Measurements from ENCODE around the gene SRSF3.

The SRSF3 gene

DNA sequence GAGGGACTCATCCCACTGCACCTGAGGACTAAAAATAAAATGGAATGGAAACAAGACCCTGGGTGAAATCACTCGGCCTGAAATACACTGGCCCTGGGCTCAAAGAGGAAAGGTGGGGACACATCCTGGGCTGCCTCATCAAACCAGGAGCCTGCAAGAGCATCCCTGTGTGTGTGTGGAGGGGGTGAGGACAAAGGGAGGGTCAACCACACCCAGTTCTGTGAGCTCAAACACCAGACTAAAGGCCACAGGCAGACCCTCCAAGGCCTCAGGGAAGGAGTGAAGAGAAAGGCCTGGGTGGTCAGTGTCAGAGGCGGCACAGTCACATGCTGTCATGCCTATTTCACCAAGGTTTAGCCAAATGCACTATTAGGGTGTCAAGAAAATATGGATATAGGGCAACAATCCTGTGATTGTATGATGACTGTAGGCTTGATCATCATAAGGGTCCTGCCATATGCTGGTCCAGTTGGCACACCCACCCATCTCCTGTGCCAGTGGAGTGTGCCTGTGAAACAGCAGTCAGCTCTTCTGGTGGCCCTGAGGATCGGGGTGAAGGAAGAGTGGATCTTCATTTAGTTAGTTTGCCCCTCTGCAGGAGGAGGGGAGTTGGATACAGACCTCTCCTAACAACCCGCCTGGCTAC is 28.9 kb downstream of the SRSF3 start:
- no peak for DNase-seq (ENCODE audit: low read depth in 2 of 2)

DNA sequence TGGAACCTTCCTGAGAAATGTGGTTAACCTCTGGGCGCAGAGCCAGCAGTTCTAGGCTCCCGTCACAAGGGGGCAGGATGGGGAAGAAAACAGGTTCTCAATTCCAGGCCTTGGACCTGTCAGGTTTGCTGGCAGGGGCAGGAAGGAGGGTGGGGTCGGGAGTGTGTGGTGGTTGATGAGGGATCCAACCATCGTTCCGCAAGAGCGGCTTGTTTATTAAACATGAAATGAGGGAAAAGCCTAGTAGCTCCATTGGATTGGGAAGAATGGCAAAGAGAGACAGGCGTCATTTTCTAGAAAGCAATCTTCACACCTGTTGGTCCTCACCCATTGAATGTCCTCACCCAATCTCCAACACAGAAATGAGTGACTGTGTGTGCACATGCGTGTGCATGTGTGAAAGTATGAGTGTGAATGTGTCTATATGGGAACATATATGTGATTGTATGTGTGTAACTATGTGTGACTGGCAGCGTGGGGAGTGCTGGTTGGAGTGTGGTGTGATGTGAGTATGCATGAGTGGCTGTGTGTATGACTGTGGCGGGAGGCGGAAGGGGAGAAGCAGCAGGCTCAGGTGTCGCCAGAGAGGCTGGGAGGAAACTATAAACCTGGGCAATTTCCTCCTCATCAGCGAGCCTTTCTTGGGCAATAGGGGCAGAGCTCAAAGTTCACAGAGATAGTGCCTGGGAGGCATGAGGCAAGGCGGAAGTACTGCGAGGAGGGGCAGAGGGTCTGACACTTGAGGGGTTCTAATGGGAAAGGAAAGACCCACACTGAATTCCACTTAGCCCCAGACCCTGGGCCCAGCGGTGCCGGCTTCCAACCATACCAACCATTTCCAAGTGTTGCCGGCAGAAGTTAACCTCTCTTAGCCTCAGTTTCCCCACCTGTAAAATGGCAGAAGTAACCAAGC is 29.6 kb downstream of the SRSF3 start:
- peak; percentile 51 to 65 for DNase-seq (ENCODE audit: low read depth in 2 of 2)

GRCh38 chr6:36624461-36625157 is 30.4 kb downstream of the SRSF3 start:
- DNase-seq (ENCODE audit: low read depth in 2 of 2) = no peak

DNA sequence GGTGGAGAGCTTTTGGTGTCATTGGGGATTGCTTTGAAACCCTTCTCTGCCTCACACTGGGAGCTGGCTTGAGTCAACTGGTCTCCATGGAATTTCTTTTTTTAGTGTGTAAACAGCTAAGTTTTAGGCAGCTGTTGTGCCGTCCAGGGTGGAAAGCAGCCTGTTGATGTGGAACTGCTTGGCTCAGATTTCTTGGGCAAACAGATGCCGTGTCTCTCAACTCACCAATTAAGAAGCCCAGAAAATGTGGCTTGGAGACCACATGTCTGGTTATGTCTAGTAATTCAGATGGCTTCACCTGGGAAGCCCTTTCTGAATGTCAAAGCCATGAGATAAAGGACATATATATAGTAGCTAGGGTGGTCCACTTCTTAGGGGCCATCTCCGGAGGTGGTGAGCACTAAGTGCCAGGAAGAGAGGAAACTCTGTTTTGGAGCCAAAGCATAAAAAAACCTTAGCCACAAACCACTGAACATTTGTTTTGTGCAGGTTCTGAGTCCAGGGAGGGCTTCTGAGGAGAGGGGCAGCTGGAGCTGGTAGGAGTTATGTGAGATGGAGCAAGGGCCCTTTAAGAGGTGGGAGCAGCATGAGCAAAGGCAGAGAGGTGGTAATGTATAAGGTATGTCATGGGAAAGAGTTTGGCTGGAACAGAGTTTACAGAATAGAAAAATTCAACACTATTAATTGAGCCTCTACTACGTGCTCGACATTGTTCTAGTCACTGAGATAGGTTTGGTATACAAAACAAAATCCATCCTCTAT is 31.2 kb downstream of the SRSF3 start:
- no peak for DNase-seq (ENCODE audit: low read depth in 2 of 2)

GRCh38 chr6:36626636-36627035 is 32.5 kb downstream of the SRSF3 start:
- no peak for DNase-seq (ENCODE audit: low read depth in 2 of 2)

DNA sequence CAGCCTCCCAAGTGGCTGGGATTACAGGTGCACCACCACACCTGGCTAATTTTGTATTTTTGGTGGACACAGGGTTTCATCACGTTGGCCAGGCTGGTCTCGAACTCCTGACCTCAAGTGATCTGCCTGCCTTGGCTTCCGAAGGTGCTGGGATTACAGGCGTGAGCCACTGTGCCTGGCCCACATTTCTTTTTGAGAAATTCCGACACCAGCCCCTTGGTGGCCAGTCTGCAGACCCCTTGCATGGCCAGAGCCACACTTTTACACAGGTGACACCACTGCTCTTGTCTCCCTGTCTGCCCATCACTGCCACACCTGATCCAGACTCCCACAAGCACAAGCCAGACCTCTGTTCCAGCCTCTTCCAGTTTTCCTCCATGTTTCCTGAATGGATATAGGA is 33.0 kb downstream of the SRSF3 start:
- no peak for DNase-seq (ENCODE audit: low read depth in 2 of 2)

DNA sequence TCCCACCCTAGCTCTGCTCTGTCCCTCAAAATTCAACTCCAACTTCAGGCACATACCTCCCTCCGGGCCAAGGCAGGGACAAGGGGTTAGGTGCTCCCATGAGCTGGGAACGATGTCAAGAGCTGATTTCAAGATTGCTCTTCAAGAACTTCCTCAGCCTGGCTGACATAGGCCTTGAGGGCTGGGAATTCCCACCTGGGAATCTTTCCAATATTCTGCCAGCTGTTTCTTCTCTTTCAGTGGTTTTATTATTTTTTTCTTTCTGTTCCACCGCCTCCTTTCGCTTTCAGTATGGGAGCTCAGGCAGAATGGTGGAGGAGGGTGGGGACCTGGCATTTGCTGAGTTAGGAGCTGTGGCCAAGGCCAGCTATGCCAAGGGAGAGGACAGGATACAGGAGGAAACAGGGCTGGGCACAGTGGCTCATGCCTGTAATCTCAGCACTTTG is 33.7 kb downstream of the SRSF3 start:
- DNase-seq (ENCODE audit: low read depth in 2 of 2) = no peak

DNA sequence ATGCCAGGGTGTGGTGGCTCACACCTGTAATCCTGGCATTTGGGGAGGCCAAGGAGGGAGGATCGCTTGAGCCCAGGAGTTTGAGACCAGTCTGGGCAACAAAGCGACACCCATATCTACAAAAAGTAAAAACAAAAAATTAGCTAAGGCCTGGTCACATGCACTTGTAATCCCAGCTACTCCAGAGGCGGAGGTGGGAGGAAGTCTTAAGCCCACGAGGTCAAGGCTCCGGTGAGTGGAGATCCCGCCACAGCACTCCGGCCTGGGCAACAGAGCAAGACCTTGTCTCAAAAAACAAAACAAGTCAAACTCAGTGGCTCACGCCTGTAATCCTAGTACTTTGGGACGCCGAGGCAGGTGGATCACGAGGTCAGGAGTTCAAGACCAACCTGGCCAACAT is 35.6 kb downstream of the SRSF3 start:
- DNase-seq (ENCODE audit: low read depth in 2 of 2) = no peak

- DNase-seq (ENCODE audit: low read depth in 2 of 2) = no peak
Observed at GRCh38 chr6:36631326-36632011, 37.3 kb downstream of the SRSF3 start.

GRCh38 chr6:36633370-36633769 is 39.2 kb downstream of the SRSF3 start:
- no peak for DNase-seq (ENCODE audit: low read depth in 2 of 2)

DNA sequence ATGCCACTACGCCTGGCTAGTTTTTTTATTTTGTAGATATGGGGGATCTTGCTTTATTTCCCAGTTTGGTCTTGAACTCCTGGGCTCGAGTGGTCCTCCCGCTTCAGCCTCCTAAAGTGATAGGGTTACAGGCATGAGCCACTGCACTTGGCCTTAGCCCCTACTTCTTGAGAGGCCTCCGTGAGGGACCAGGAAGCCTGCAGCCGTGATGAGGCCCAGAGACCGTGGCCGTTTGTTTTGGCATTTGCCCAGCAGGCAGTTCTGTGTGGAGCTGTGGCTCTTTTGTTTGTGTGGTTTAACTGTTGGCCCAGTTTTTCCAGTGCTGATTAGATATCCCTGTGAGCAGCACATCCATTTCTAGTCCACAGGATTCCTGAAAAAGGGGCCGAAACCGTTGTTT is 39.8 kb downstream of the SRSF3 start:
- DNase-seq (ENCODE audit: low read depth in 2 of 2) = no peak

DNA sequence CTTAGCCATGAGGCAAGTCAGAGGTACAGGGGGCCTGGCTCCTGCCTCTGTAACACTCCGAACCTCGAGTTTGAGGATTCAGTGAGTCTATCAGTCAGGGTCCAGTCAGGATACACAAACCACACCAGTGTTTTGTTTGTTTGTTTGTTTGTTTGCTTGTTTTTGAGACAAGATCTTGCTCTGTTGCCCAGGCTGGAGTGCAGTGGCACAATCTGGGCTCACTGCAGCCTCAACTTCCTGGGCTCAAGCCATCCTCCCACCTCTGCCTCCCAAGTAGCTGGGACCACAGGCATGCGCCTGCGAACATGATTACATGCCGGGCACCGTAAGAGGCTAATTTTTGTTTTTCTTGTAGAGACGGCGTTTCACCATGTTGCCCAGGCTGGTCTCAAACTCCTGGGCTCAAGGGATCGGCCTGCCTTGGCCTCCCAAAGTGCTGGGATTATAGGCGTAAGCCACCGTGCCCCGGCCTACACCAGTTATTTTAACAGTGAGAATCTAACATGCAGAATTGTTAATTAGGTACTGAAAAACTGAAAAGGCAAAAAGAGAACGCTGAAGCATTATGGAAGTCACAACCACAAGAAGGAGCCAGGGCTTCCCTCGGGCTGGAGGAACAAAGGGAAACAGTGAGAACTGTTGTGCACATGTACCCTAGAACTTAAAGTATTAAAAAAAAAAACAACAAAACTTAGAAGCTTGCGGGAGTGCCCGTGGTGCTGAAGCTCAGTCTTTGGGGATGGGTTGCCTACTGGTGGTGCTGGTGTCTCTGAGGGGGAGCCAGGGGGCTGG is 40.4 kb downstream of the SRSF3 start:
- DNase-seq (ENCODE audit: low read depth in 2 of 2) = no peak

GRCh38 chr6:36636283-36636682 is 42.1 kb downstream of the SRSF3 start:
- DNase-seq (ENCODE audit: low read depth in 2 of 2) = no peak

- DNase-seq (ENCODE audit: low read depth in 2 of 2) = no peak
Observed at GRCh38 chr6:36636687-36637418, 42.7 kb downstream of the SRSF3 start.

GRCh38 chr6:36638579-36638978 is 44.4 kb downstream of the SRSF3 start:
- no peak for DNase-seq (ENCODE audit: low read depth in 2 of 2)

- no peak for DNase-seq (ENCODE audit: low read depth in 2 of 2)
Observed at GRCh38 chr6:36639171-36639808, 45.1 kb downstream of the SRSF3 start.

GRCh38 chr6:36641543-36641942 is 47.4 kb downstream of the SRSF3 start:
- no peak for DNase-seq (ENCODE audit: low read depth in 2 of 2)

- DNase-seq (ENCODE audit: low read depth in 2 of 2) = no peak
Observed at GRCh38 chr6:36642913-36643817, 49.0 kb downstream of the SRSF3 start.

All from stimulated activated CD4-positive, alpha-beta T cell treated with anti-CD3 and anti-CD28 coated beads, Interleukin-1b, Interleukin-23, amount 100 ng/mL, for 1 hour (primary cell).